SW 1271 (cell line): Measurements from ENCODE around the gene MRGPRX4.

ENCODE experiments used
- DNase-seq, 2 experiments: peaks; one replicate each; lab custom pipeline; 2025; lab: John Stamatoyannopoulos, UW

Gene MRGPRX4

DNA sequence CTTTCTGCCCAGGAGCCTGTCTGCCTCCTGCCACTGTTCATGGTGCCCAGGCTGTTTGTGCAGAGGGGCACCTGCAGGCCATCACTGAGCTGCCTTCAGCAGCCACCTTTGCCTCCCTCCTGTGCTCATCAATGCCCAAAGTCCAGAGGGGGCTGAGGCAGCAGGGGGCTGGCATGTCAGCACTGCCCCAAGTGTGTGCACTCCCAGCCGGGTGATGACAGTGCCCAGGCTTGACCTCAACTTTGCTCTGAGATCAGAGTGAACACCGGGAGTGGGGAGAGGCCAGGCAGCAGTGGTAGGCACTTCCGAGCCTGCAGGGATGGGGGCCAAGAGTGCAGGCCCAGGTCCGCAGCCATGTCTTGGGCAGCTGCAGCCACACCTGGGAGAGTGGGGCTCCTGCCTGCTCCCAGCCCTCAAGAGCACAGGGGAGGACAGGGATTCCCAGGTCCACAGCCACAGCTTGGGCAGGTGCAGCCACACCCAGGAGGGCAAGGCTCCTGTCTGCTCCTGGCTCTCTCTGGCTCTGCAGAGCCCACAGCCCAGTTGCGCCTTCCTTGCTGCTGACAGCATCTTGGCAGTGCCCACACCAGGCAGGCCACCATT, 48.7 kb downstream of the MRGPRX4 start:
- DNase-seq: no peak

DNA sequence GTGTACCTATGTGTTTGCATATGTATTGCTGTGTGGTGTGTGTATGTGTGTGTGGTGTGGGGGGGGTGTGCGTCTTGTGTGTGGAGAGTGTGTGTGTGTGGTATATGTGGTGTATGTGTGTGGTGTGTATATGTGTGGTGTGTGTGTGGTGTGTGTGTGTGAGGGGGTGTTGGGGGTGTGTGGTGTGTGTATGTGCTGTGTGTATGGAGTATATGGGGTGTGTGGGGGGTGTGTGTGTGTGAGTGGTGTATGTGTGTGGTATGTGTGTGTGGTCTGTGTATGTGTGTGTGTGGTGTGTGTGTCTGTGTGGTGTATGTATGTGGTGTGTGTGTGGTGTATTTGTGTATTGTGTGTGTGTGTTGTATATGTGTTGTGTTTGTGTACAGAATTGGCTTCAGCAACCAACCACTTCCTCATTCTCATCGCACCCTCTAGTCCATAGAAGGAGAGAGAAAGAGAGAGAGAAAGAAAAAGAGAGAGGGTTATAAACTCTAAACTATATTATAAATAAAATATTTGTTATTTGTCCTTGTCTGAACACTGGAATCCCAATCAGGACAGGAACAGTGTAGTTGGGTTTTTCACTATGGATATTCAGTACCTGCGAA, 50.3 kb downstream of the MRGPRX4 start:
- no peak for DNase-seq
